Activated CD4-positive, alpha-beta T cell treated with anti-CD3 and anti-CD28 coated beads, Interleukin-2, amount 10 ng/mL, durations not matched to agents 24 days and 14 days (primary cell): ENCODE data around the gene SMIM17. TPM values are rescaled to one million over a fixed set of nuclear protein-coding genes. Genes with fewer than 3 reads are reported as not detected.

Experiments used
- DNase-seq: peaks from one replicate; pipeline ENCODE4 v3.0.0; 2022
- H3K27ac Mint-ChIP-seq: one replicate; pipeline ENCODE4 v1.8.0; 2022; ENCODE audit warnings: mild to moderate bottlenecking, mixed read lengths
- H3K27me3 Mint-ChIP-seq: one replicate; pipeline ENCODE4 v1.8.0; 2022; ENCODE audit warnings: mixed read lengths
- H3K36me3 Mint-ChIP-seq: one replicate; pipeline ENCODE4 v1.8.0; 2022; ENCODE audit warnings: low read depth, mild to moderate bottlenecking, mixed read lengths
- H3K4me1 Mint-ChIP-seq: one replicate; pipeline ENCODE4 v1.8.0; 2021; ENCODE audit warnings: mixed read lengths
- H3K4me3 Mint-ChIP-seq: one replicate; pipeline ENCODE4 v1.8.0; 2022; ENCODE audit warnings: mild to moderate bottlenecking, moderate library complexity, mixed read lengths
- H3K9me3 Mint-ChIP-seq: one replicate; pipeline ENCODE4 v1.8.0; 2021; ENCODE audit warnings: mixed read lengths
- intact Hi-C: fragments of 100-400 bp; cut with micrococcal nuclease; formaldehyde crosslinking; loops from one replicate; pipeline ENCODE4 v1.15.1; 2023
- total RNA-seq: library from RNA; stranded (reverse); gene quantifications from 2 replicates; pipeline ENCODE4 v1.2.3, GENCODE V29; 2022

The SMIM17 gene
- 0.19 TPM in 1 of 2 replicates, not detected in the other for total RNA-seq

- Mint-ChIP-seq H3K9me3 (peaks cover 28% of the 10 kb centered on the region), H3K4me1 (no peaks in the 10 kb centered on the region), H3K27me3 (no peaks in the 10 kb centered on the region), H3K4me3 (no peak within 1 kb of the TSS), H3K36me3 (peaks cover 8% of the 10 kb centered on the region), H3K27ac (no peak within 1 kb of the TSS)
- intact Hi-C loops = no loop called here
- DNase-seq = no peak
These were observed at the start of gene SMIM17 for GRCh38 chr19:56642711-56643459. TSS of gene SMIM17 (plus strand) at chr19:56643159. CDS start at chr19:56645668, 2,509 bp downstream.

GRCh38 chr19:56594446-56594782 lies 48.5 kb upstream of the SMIM17 start:
- Mint-ChIP-seq H3K36me3 (peaks cover 35% of the 10 kb centered on the region), H3K4me1 (peaks cover 12% of the 10 kb centered on the region), H3K27me3 (no peaks in the 10 kb centered on the region), H3K4me3 (peak overlapping the region; percentile 90), H3K27ac (peak overlapping the region; percentile 60), H3K9me3 (peaks cover 39% of the 10 kb centered on the region)
- intact Hi-C loops = loop anchor here (2.0 kb wide), 1 partner anchor 56 kb away; the partner anchor contains the start of gene ZFP28
- no peak for DNase-seq

GRCh38 chr19:56594783-56595547 lies 48.0 kb upstream of the SMIM17 start, which contains the start of gene ZNF71:
TSS of gene ZNF71 (plus strand) at chr19:56595302. CDS start at chr19:56601559, 6,257 bp downstream.
- H3K36me3 Mint-ChIP-seq = peaks cover 35% of the 10 kb centered on the region
- peak within 1 kb of the TSS; percentile 60 for H3K27ac Mint-ChIP-seq
- peaks cover 12% of the 10 kb centered on the region for H3K4me1 Mint-ChIP-seq
- peak within 1 kb of the TSS; percentile 90 for H3K4me3 Mint-ChIP-seq
- H3K27me3 Mint-ChIP-seq = no peaks in the 10 kb centered on the region
- peaks cover 39% of the 10 kb centered on the region for H3K9me3 Mint-ChIP-seq
- intact Hi-C loops = loop anchor here (1.0 to 2.0 kb wide), 2 partner anchors 28 to 56 kb away; partner anchors contain the start of genes ZFP28 and ZNF470
- peak; percentile 96 for DNase-seq

- peaks cover 37% of the 10 kb centered on the region for H3K9me3 Mint-ChIP-seq
- H3K27ac Mint-ChIP-seq = peak overlapping the region; percentile 60
- DNase-seq = no peak
- no peaks in the 10 kb centered on the region for H3K27me3 Mint-ChIP-seq
- H3K4me3 Mint-ChIP-seq = peak overlapping the region; percentile 90
- intact Hi-C loops = loop anchor here (1.0 to 2.0 kb wide), 2 partner anchors 28 to 57 kb away; partner anchors contain the start of genes ZFP28 and ZNF470
- H3K36me3 Mint-ChIP-seq = peaks cover 37% of the 10 kb centered on the region
- H3K4me1 Mint-ChIP-seq = peaks cover 12% of the 10 kb centered on the region
These were observed 47.4 kb upstream of the SMIM17 start for GRCh38 chr19:56595548-56595899.

GRCh38 chr19:56596676-56597075 lies 46.3 kb upstream of the SMIM17 start:
- no peaks in the 10 kb centered on the region for H3K27me3 Mint-ChIP-seq
- H3K36me3 Mint-ChIP-seq = peaks cover 48% of the 10 kb centered on the region
- H3K4me3 Mint-ChIP-seq = peak overlapping the region; percentile 11
- intact Hi-C loops = no loop called here
- peaks cover 12% of the 10 kb centered on the region for H3K4me1 Mint-ChIP-seq
- H3K27ac Mint-ChIP-seq = no peak overlapping the region
- DNase-seq = no peak
- H3K9me3 Mint-ChIP-seq = peaks cover 39% of the 10 kb centered on the region

GRCh38 chr19:56597696-56598095 lies 45.3 kb upstream of the SMIM17 start:
- Mint-ChIP-seq H3K27ac (no peak overlapping the region), H3K4me1 (peaks cover 12% of the 10 kb centered on the region), H3K27me3 (no peaks in the 10 kb centered on the region), H3K4me3 (no peak overlapping the region), H3K9me3 (peaks cover 31% of the 10 kb centered on the region), H3K36me3 (peaks cover 57% of the 10 kb centered on the region)
- DNase-seq = no peak
- intact Hi-C loops = no loop called here

GRCh38 chr19:56601375-56601774 lies 41.6 kb upstream of the SMIM17 start:
- H3K27ac Mint-ChIP-seq = no peak overlapping the region
- no peaks in the 10 kb centered on the region for H3K27me3 Mint-ChIP-seq
- no peak for DNase-seq
- intact Hi-C loops = no loop called here
- no peak overlapping the region for H3K4me3 Mint-ChIP-seq
- peaks cover 64% of the 10 kb centered on the region for H3K36me3 Mint-ChIP-seq
- H3K4me1 Mint-ChIP-seq = no peaks in the 10 kb centered on the region
- peaks cover 30% of the 10 kb centered on the region for H3K9me3 Mint-ChIP-seq

GRCh38 chr19:56603829-56604228 lies 39.1 kb upstream of the SMIM17 start:
- no peaks in the 10 kb centered on the region for H3K4me1 Mint-ChIP-seq
- no peak overlapping the region for H3K4me3 Mint-ChIP-seq
- H3K27ac Mint-ChIP-seq = no peak overlapping the region
- H3K36me3 Mint-ChIP-seq = peaks cover 49% of the 10 kb centered on the region
- intact Hi-C loops = no loop called here
- peaks cover 29% of the 10 kb centered on the region for H3K9me3 Mint-ChIP-seq
- DNase-seq = no peak
- H3K27me3 Mint-ChIP-seq = no peaks in the 10 kb centered on the region

GRCh38 chr19:56608274-56608964 lies 34.5 kb upstream of the SMIM17 start:
- intact Hi-C loops = no loop called here
- no peak overlapping the region for H3K4me3 Mint-ChIP-seq
- DNase-seq = no peak
- no peaks in the 10 kb centered on the region for H3K27me3 Mint-ChIP-seq
- H3K4me1 Mint-ChIP-seq = no peaks in the 10 kb centered on the region
- no peak overlapping the region for H3K27ac Mint-ChIP-seq
- H3K36me3 Mint-ChIP-seq = peaks cover 37% of the 10 kb centered on the region
- peaks cover 30% of the 10 kb centered on the region for H3K9me3 Mint-ChIP-seq

- Mint-ChIP-seq H3K4me3 (no peak overlapping the region), H3K9me3 (peaks cover 37% of the 10 kb centered on the region), H3K27ac (no peak overlapping the region), H3K36me3 (peaks cover 42% of the 10 kb centered on the region), H3K4me1 (no peaks in the 10 kb centered on the region), H3K27me3 (no peaks in the 10 kb centered on the region)
- intact Hi-C loops = no loop called here
- no peak for DNase-seq
These were observed 31.7 kb upstream of the SMIM17 start for GRCh38 chr19:56611288-56611687.

GRCh38 chr19:56612737-56613136 lies 30.2 kb upstream of the SMIM17 start:
- H3K27me3 Mint-ChIP-seq = no peaks in the 10 kb centered on the region
- peaks cover 51% of the 10 kb centered on the region for H3K36me3 Mint-ChIP-seq
- intact Hi-C loops = no loop called here
- no peak overlapping the region for H3K4me3 Mint-ChIP-seq
- no peak overlapping the region for H3K27ac Mint-ChIP-seq
- H3K4me1 Mint-ChIP-seq = no peaks in the 10 kb centered on the region
- no peak for DNase-seq
- H3K9me3 Mint-ChIP-seq = peaks cover 45% of the 10 kb centered on the region

- Mint-ChIP-seq H3K27ac (no peak overlapping the region), H3K4me1 (no peaks in the 10 kb centered on the region), H3K4me3 (no peak overlapping the region), H3K9me3 (peaks cover 40% of the 10 kb centered on the region), H3K36me3 (peaks cover 54% of the 10 kb centered on the region), H3K27me3 (no peaks in the 10 kb centered on the region)
- intact Hi-C loops = no loop called here
- DNase-seq = no peak
These were observed 29.3 kb upstream of the SMIM17 start for GRCh38 chr19:56613639-56614038.

- intact Hi-C loops = no loop called here
- H3K36me3 Mint-ChIP-seq = peaks cover 65% of the 10 kb centered on the region
- DNase-seq = no peak
- no peaks in the 10 kb centered on the region for H3K27me3 Mint-ChIP-seq
- H3K4me3 Mint-ChIP-seq = no peak overlapping the region
- no peaks in the 10 kb centered on the region for H3K4me1 Mint-ChIP-seq
- H3K27ac Mint-ChIP-seq = no peak overlapping the region
- peaks cover 33% of the 10 kb centered on the region for H3K9me3 Mint-ChIP-seq
These were observed 25.4 kb upstream of the SMIM17 start for GRCh38 chr19:56617531-56617930.

- H3K27me3 Mint-ChIP-seq = no peaks in the 10 kb centered on the region
- intact Hi-C loops = no loop called here
- H3K27ac Mint-ChIP-seq = no peak overlapping the region
- H3K9me3 Mint-ChIP-seq = peaks cover 25% of the 10 kb centered on the region
- H3K4me3 Mint-ChIP-seq = no peak overlapping the region
- no peaks in the 10 kb centered on the region for H3K4me1 Mint-ChIP-seq
- no peak for DNase-seq
- peaks cover 64% of the 10 kb centered on the region for H3K36me3 Mint-ChIP-seq
These were observed 23.8 kb upstream of the SMIM17 start for GRCh38 chr19:56619121-56619520.
